Measurements from ENCODE around the gene SLC4A4.

- TF ChIP-seq RAD21 (IDR thresholded peaks at IDR 0.05; ENCODE audit: low read depth) (no peak), FOXM1 (IDR thresholded peaks at IDR 0.05; ENCODE audit: borderline replicate concordance, low read depth) (no peak), EP300 (IDR thresholded peaks at IDR 0.05; ENCODE audit: borderline replicate concordance) (no peak), TEAD4 (IDR thresholded peaks at IDR 0.05) (no peak), REST (IDR thresholded peaks at IDR 0.05; ENCODE audit: low read depth) (no peak), MAX (IDR thresholded peaks at IDR 0.05) (no peak), TAF1 (IDR thresholded peaks at IDR 0.05; ENCODE audit: low read depth) (no peak), NFIC (IDR thresholded peaks at IDR 0.05) (no peak)
Measured at GRCh38 chr4:71608678-71609071, 269.9 kb downstream of the SLC4A4 start.
